ENCODE data around the gene HYAL3.
"Not testable (repeated sequence)": the region's sequence is repeated elsewhere in the genome, so short reads cannot be mapped to it uniquely, and the experiment has no call there.

HYAL3 gene

GRCh38 chr3:50258029-50258680, 41.0 kb downstream of the HYAL3 start:
- no peak for DNase-seq (ENCODE audit: low spot score)

GRCh38 chr3:50256978-50257890, 42.0 kb downstream of the HYAL3 start:
- peak; percentile 62 for DNase-seq (ENCODE audit: low spot score)

- DNase-seq (ENCODE audit: low spot score), result no peak
Measured at GRCh38 chr3:50255251-50255615, 44.0 kb downstream of the HYAL3 start.

GRCh38 chr3:50254577-50255250, 44.5 kb downstream of the HYAL3 start:
- DNase-seq (ENCODE audit: low spot score), result no peak

DNA sequence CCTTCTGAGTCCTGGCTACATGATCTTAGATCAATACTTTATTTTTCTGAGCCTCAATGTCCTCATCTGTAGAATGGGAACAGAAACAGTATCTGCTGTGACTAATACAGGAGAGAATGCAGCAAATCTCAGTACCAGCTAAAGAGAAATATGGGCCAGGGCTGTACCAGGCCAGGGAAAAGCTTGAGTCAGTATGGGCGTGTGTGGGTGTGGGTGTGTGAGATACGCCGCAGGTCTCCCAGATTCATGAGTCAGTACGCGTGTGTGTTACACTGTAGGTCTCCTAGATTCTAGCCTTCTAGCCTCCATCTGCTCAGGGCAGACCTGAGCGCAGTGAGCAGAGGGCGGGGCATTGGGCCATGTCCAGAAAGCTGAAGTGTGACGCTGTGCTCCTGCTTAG, 48.0 kb downstream of the HYAL3 start:
- no peak for DNase-seq (ENCODE audit: low spot score)

- no peak for DNase-seq (ENCODE audit: low spot score)
Measured at GRCh38 chr3:50250514-50250913, 48.7 kb downstream of the HYAL3 start.

- no peak for DNase-seq (ENCODE audit: low spot score)
Measured at GRCh38 chr3:50249457-50249856, 49.7 kb downstream of the HYAL3 start.

- DNase-seq (ENCODE audit: low spot score), result no peak
Measured at GRCh38 chr3:50248387-50248786, 50.8 kb downstream of the HYAL3 start.

- DNase-seq (ENCODE audit: low spot score), result peak; percentile 39
Measured at GRCh38 chr3:50246517-50246954, 52.7 kb downstream of the HYAL3 start.

DNA sequence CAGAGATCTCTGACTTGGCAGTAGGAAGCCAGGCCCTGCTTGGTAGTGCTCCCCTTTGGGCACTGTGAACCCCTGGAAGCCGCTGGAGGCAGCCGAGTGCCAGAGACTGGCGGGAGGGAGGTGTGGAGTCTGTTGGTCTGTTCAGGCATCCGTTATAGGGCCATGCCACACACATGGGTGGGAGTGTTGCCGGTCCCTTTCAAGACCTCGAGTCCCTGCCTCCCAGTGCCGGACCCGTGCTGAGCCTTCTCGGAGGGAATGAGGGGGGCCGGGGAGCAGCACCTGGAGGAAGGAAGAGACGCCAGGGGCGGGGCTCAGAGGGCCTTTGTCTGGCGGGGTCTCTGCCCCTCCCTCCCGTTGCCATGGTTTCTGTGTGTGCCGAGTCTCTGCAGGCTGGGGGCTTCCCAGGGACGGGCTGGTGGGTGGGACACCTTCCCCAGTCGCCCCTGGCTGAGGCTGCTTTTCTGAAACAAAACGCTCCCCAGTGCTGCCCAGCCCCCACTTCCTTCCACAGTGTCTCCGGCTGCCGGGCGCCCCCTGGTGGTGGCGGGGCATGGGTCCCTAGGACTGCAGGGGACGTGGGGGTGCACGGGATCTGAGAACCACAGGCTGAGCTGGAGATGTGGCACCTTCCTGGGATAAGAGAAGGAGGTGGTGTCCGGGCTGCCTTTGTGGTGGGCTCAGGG, 53.2 kb downstream of the HYAL3 start:
- DNase-seq (ENCODE audit: low spot score), result peak; percentile 87

GRCh38 chr3:50245251-50245745, 53.9 kb downstream of the HYAL3 start:
- DNase-seq (ENCODE audit: low spot score), result no peak

DNA sequence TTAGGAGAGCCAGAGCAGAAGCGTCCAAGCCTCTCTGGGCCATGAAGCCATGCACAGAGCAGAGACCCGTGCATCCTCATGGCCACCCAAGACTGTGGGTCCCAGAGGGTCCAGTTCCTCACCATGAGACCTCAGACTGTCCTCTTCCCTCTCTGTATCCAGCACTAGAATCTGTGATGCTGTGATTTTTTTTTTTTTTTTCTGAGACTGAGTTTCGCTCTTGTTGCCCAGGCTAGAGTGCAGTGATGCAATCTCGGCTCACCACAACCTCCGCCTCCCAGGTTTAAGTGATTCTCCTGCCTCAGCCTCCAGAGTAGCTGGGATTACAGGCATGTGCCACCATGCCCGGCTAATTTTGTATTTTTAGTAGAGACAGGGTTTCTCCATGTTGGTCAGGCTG, 54.4 kb downstream of the HYAL3 start:
- not testable (repeated sequence) for DNase-seq (ENCODE audit: low spot score)

GRCh38 chr3:50243543-50243895, 55.7 kb downstream of the HYAL3 start:
- no peak for DNase-seq (ENCODE audit: low spot score)

- DNase-seq (ENCODE audit: low spot score), result no peak
Measured at GRCh38 chr3:50242851-50243542, 56.2 kb downstream of the HYAL3 start.

Data from iPS-NIHi11 (cell line).